HG03439 (cell line): Measurements from ENCODE around the gene PISD.
"Not testable (repeated sequence)": the region's sequence is repeated elsewhere in the genome, so short reads cannot be mapped to it uniquely, and the experiment has no call there.

ENCODE experiments used
- ATAC-seq: cut with Tn5 transposase; IDR thresholded peaks from one replicate; pipeline ENCODE4 v1.9.1; 2021; ENCODE audit warnings: mild to moderate bottlenecking, moderate library complexity; ENCODE audit not compliant: unreplicated experiment

The PISD gene

DNA sequence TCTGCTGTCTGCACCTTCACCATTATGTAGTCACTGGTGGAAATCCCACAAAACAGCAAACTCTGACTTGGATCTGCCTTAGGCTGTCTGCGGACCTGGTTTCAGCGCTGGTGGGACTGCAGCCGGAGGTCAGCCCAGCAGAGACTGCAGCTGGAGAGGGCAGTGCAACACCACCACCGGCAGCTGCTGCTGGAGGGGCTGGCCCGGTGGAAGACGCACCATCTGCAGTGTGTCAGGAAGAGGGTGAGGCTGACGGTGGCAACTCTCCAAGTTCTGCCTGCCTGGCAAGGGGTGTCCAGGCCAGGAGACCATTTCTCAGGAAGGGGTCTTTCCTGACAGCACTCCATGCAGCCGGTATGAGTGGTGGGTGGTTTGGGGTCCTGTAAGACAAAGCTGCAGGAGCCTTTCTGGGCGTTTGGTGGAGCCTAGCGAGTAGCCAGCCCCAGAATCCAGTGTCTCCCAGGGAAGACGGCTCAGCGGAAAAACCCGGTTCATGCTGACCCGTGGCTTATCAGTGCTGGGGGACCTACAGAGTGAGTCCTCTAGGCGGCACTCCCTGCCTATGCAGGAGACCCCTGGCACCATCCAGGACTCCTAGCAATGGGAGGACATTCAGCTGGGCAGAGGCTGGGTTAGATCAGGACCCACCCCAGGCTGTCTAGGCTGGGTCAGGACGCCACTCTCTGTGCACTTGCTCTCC is 50.8 kb downstream of the PISD start:
- no peak for ATAC-seq

DNA sequence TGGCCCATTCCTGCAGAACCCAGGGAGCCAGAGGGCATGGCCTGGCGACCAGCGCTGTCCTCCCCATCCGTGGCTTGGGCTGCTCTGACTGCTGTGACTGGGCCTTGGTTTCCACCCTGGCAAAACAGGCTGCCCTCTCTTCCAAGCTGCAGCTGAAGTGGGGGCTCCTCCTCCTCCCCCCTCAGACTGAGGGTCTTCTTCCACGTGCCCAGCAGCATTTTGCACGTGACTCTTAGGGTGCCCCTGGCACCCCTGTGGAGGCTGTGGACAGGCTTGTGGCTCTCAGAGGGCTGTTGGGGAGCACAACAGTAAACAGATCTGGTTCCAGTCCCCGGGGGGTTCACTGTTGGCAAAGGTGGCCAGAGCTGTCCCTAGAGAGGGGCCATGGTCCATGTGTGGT is 51.4 kb downstream of the PISD start:
- ATAC-seq = no peak

DNA sequence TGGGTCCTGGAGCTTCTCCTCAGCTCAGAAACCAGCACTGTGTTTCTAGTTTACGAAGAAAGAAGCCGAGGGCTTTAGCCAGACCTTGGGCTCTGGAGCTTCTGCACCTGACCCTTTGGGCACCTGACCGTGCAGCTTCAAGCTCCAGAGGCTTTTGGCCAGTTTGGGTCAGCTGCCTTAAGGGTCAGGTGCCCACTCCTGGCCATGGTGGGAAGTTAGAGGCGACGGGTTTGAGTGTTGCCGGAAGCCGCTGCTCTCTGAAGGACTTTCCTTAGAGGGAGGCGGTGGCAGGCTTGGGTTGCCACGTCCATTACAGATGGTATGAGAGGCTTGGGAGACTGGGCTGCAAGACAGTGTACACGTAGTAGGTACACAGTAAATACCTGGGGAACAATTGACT is 52.3 kb downstream of the PISD start:
- ATAC-seq = no peak

DNA sequence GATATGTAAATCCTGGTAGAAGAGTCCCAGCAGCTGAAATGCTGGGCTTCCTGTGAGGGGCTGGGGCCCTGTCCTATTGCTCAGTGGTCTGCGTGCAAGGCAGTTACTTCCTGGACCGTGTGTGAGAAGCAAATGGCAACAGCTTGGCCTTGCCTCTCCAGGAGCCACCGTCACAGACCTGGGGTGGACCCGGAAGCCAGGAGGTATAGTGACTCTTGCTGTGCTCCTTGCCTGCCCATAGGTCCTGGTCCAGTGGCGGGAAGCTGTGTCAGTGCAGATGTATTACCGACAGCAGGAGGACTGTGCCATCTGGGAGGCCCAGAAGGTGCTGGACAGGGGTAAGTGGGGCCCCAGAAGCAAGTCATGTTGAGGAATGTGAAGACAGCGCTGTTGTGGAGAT is 54.3 kb downstream of the PISD start:
- no peak for ATAC-seq

DNA sequence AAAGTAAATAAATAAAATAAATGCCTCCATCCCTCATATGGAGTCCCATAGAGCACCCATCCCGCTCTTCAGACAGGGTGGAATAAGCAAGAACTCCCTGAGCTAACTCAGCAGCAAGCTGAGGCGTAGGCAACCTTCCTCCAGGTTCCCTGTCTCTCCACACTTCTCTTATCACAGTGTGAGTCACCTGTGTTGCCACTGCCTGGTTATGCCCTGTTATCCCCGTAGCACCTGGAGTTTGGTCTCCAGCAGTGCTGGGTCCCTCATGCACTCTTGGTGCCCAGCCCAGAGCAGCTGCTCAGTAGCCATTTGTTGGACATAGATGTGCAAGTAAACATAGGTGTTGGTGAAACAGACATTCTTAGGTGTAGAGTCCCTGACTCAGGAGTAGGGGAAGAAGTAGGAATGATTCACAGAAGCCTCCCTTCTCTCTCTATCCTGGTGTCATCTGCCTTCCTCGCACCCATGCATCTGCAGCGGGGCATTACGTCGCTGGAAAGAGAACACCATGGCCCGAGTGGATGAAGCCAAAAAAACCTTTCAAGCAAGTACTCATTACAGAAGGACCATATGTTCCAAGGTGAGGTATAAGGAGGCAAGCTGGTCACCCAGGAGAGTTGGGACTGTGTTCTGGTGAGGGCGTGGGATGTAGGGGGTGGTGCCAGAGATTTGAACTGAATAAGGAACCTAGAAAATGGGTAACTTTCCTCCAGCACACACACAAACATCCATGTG is 56.0 kb downstream of the PISD start:
- no peak for ATAC-seq

DNA sequence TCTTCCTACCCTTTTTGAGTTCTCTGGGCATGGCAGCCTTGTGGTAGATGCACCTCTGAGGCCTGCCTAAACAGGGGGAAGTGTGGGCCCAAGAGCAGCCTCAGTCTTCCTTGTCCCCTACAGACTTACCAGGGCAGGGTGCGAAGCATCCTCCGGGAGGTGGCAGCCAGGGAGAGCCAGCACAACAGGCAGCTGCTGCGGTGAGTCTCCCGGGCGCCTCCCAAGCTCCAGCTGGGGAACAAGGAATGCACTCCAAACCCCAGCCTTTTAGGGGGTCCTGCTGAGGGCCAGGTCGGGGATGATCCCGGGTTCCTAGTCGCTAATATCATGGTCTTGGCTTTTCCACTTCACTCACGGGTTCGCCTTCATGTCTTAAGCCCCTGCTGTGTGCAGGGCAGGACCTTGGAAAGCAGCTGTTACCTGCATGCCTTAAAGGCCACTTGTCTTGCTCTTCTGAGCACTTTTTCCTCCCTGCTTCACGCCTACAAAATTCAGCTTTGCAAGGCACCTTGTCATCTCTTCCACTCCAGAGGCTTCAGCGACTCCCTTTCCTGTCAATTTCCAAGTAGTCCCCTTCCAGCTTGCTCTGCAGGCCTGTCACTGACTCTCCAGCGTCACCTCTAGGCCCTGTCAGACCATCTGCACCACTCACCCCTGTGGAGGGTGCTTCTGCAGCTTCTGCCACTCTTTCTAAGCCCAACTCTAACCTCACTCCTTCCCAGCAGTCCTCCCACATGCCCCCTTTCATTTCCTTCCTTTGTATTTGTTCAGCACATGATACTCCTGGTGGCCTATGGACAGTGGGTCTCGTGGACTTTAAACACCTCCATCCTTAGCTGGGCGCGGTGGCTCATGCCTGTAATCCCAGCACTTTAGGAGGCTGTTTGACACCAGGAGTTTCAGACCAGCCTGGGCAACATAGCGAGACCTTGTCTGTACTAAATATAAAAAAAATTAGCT is 57.0 kb downstream of the PISD start:
- ATAC-seq = no peak

DNA sequence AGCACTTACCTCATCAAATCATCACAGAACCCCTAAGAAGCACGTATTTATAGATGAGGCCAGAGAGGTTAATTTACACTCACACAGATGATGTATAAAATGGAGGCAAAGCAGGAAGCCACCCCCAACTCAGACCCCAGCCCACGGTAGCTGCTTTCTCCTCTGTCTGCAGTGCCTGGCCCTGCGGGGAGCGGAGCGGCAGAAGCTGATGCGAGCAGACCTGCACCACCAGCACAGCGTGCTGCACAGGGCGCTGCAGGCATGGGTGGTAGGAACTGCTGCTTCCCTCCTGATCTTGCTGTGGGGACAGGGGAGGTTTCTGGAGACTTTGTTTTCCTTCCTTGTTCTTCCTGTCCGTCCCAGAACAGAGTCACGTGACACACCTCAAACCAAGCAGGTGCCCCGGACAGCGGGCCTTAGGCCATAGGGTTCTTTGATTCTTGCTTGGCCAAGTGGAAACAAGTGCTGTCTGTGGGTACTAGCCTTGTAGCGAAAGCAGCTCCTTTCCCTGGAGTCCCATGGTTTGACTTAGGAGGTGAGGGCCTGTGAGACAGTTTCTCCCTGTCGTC is 57.8 kb downstream of the PISD start:
- ATAC-seq = no peak

DNA sequence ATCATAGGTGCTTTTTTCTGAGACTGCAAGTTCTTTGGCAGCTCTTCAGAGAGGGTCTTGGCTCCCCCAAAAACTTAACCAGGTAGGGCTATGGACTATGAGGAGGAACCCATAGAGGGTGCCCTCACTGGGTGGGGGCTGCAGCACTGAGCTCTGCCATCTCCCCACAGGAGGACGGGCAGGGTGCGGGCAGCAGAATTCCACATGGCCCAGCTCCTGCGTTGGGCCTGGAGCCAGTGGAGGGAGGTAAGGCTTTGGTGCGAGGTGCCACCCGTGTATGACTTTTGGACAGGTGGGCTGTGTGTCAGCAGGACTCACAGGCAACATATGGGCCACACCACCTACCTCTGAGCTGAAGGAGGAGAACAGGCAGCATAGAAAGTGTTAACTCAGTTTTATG is 58.4 kb downstream of the PISD start:
- no peak for ATAC-seq

DNA sequence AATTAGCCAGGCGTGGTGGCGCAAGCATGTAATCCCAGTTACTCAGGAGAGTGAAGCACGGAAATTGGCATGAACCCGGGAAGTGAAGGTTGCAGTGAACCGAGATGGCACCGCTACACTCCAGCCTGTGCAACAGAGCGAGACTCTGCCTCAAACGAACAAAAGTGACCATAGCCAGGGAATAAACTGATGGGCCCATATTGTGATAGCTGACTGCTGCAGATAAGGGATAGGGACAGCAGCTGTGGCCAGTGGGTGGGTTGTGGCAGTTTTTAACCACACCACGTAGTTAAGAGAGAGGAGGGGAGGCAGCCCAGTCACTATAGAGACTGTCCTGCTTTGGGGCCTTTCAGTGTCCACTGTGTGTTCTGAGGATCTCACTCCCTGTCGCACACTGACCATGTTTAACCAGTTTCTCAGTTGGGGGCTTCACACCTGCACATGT is 58.9 kb downstream of the PISD start:
- no peak for ATAC-seq

DNA sequence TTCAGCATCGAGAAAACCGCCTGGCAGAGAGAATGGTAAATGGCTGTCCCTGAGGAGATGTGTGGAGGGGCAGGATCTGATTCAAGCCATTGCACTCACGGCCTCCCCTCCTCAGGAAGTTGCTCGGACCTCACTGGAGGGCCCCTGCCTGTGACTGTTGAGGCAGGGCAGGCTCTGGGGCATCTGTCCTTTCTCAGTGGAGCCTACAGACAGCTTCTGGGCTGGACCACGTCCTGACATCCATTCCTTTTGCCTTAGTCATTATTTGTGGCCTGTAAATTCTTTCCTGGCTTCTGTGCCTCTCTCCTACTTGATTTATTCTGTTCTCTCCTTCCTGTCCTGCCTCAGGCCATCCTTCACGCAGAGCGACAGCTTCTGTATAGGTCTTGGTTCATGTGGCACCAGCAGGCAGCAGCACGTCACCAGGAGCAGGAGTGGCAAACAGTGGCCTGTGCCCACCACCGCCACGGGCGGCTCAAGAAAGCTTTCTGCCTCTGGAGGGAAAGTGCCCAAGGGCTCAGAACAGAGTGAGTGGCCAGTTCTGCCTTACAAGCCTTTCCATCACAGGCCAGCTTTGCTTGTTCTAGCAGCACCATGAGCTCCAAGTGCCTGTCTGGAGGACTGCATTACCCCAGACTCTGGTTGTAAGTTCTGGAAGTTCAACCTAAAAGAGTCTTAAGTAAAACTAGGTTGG is 59.6 kb downstream of the PISD start:
- ATAC-seq = no peak

DNA sequence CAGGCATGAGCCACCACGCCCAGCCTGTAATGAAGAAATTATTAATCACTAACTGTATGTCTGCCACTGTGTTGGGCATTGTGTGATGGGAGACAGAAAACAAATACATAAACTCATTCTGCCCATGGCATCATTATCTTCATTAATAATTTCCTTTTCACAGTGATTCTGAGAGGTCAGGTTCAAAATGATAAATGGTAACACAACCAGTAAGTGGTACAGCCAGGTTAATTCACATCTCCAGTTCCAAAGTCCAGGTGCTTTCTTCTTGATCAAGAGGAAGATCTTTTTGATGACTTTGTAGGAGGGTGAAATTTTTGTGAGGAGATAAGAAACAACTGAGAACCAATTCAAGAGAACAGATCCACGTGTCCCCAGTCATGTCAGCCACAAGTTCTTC is 66.7 kb downstream of the PISD start:
- no peak for ATAC-seq

DNA sequence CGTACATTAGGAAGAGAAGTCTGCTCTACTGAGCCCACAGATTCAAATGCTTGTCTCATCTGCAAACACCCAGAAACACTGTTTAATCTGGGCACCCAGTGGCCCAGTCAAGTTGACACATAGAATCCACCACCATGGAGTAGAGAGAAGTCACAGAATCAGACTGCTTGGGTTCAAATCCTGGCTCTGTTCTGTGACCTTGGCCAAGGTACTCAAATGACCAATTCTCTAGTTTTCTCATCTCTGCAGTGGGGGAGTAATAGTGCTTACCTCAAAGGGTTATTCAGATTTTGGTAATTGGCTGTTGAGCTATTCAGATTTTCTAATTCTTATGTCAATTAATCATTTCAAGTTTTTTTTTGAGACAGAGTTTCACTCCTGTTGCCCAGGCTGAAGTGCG is 71.9 kb downstream of the PISD start:
- not testable (repeated sequence) for ATAC-seq

DNA sequence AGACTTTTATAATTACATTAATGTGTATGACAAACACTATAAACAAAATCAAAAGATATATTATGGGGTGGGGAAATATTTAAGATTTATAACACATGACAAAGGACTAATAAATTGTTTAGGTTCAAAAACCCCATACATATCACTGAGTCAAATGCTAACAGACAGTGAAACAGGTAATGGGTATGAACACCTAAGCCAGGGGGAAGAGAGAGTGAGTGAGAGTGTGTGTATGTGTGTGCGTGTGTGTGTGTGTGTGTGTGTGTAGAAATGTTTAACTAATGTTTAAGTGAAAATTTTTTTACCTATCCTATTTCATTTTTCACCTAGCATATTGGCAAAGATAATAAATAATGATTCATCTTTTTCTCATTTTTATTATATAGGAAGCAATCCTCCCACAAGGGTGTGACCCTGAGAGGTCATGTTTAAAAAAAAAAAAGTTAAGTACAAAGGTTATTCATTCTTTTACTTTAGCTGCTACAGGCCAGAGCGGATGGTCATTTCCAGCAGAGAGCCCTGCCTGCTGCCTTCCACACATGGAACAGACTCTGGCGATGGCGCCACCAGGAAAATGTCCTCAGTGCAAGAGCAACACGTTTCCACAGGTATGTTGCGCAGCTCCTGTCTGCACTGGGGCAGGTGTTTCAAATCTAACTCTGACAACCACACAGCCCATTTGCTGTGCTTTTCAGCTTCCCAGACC is 72.9 kb downstream of the PISD start:
- ATAC-seq = no peak

DNA sequence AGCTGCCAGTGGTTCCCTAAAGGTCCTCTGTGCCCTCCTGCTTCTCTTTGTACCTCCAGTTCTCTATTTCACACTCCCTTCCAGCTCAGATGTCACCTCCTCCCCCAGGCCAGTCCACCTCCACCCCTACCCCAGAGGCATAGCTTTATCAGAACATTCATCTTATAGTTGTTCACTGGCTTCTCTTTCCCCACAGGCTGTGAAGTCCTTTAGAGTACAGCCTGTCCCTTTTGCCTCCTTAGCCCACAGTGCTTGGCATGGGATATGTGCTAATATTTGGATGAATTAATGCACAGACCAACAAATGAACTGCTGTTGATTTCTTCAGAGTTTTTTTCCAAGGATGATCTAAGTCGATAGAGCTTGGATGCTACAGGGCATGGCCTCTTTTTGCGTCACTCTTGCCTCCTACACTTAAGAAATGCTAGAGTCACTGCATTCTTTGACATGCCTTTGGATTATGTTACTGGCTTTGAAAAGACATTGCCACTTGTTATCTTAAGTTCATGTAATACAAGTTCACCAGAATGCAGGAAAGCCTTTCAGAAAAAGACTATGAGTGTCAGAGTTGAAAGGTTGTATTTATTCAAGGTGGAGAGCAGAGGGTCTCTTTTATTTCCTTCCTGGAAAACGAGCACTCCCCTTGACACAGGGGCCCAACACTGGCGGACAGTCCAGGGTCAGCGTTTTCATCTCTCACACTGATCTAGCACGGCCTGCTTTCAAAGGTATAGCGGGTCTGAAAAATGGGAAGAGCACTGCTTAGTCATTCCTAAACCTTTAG is 75.7 kb downstream of the PISD start:
- ATAC-seq = no peak

DNA sequence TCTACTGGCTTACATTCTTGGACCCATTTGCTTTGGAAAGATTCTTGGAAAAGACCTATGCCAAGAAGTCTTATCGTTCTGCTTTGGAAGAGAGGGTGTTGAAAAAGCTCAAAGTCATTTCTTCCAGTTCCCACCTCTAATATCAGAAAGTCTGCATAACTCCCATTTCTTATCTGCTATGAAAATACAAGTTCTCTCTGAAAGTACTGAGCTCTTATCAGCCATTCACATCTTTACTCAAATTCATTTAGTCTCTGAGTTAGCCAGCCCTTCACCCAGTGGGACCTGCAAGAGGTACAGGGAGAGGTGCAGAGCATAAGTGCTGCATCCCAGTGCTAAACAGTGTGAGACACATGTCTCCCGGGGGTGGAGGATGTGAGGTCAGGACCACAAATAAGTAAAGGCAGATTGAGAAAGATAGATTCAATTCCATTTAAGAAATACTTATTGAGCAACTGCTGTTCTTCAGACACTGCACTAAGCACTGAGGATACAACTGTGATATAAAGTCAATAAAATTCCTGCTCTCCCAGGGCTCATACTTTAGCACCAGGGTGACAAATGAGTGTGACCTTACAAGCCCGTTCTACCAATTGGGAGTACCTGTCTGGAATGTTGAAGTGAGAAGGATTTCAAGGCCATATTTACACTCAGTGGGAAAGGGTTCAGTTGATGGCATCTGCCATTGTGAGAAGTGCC is 76.7 kb downstream of the PISD start:
- no peak for ATAC-seq

DNA sequence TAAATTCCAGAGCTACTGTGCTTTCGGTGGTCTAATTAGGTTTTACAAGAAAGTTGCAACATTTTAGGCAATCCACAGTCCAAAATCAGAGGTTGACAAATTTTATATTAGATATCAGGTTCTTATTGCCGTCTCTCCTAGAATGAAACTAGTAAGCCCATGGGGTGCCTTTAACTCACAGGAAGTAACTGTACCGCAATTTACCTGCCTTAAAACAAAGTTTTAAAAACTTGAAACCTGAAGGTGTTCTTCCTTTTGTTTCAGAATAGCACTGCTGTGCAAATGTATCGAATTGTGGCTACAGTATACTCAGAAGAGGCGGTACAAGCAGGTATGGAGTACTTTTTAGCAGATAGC is 77.2 kb downstream of the PISD start:
- no peak for ATAC-seq

DNA sequence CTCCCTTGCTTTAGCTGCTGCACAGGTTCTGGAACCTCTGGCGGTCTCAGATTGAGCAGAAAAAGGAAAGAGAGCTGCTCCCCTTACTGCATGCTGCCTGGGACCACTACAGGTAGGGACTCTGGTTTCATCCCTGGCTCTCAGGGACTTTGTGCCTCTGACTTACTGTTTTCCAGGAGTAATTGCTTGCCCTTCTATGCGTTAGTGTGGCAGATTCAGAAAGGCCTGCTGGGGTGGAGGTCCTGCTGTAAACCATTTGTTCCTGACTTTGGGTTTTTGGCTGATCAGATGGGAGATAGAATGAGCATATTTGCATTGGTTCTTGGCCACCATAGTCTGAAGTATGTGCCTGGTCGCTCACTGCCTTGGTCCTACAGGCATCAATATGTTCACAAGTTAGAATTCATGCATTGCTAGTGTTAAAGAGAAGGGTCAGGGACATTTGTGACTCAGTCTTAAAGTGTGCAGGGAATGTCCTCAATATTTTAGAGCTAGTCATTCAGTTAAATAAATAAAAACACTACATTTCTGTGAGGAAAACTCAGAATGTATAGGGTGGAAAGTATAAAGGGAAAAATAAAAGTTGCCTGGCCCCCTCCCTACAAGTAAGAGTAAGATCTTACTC is 78.0 kb downstream of the PISD start:
- ATAC-seq = no peak

DNA sequence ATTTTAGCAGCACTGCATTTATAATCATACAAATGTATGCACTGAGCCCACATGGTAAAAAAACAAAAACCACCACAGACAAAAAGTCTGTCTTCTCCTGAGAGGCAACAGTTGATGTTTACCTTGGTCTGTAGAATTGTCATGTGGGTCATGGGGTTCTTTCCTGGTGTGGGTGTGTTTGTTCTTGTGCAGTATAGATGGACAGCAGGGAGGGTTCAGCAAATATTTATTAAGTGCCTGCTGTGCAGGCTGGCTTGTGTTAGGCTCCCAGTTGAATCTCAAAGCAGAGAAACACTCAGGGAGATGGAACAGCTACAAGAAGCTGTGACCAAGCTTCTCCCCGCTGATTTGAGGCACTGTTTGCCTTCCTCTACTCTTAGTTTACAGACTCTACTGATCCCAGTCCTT is 82.2 kb downstream of the PISD start:
- ATAC-seq = no peak
